ENCODE results near the gene HMGXB4.

Gene HMGXB4, protein sequence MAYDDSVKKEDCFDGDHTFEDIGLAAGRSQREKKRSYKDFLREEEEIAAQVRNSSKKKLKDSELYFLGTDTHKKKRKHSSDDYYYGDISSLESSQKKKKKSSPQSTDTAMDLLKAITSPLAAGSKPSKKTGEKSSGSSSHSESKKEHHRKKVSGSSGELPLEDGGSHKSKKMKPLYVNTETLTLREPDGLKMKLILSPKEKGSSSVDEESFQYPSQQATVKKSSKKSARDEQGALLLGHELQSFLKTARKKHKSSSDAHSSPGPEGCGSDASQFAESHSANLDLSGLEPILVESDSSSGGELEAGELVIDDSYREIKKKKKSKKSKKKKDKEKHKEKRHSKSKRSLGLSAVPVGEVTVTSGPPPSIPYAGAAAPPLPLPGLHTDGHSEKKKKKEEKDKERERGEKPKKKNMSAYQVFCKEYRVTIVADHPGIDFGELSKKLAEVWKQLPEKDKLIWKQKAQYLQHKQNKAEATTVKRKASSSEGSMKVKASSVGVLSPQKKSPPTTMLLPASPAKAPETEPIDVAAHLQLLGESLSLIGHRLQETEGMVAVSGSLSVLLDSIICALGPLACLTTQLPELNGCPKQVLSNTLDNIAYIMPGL

DNA sequence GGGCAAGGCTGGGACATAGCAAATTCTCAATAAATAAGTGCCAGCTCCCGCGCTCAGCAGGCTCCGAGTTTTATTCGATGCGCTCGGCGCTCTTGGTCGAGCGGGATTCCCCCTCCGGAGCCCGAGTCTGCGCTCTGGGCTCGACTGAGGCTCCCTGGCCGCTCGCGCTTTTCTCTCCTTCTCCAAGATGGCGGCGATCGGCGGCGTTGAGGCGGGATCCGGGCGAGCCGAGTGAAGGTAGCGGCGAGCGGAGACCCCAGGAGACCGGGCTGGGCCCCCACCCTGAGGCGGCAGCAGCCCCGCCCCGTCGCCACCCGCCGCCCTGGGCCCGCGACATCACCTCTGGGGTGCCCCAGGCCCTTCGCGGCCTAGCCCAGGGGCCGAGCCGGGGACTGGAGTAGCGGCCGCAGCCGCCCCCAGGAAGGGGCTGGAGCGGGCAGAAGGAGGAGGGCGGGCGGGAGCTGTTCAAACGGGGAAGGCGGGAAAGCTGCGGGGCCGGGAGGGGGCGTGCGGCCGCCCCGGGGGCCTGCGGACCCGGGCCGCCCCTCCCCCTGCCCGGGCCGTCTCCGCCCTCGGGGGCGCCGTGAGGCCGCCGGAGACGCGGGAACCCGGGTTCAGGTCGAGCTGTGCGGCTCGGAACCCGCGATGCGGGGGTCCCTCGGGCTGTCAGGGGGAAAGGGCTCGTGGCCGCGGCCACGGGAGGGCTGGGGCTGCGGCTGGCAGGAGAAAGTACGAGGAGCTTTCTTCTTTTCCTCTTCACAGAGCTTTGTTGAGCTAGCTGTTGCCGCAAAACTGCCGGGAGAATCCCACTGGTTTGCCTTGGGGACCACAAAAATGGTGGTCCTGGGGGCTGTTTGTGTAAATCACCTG, at the start of gene HMGXB4:
TSS of gene HMGXB4 (plus strand) at position 173 of the 870 bp plus-strand sequence. CDS start 4,898 bp downstream, outside the sequence.
- H3K4me1 ChIP-seq, result peaks cover 16% of the 10 kb centered on the region
- H3K9ac ChIP-seq, result peak within 1 kb of the TSS; percentile 99
- H3K27ac ChIP-seq, result peak within 1 kb of the TSS; percentile 99
- peak within 1 kb of the TSS; percentile 91 for H3K4me2 ChIP-seq
- H3K4me3 ChIP-seq, result peak within 1 kb of the TSS; percentile 90
- H3K36me3 ChIP-seq, result peaks cover 12% of the 10 kb centered on the region
- 0 out of 2 replicates have a peak, but pooled peaks cover 4% of the 10 kb centered on the region for H4K20me1 ChIP-seq
- TF ChIP-seq Cebpa-rat (IDR thresholded peaks at IDR 0.05), result no peak
- no peaks in the 10 kb centered on the region for H3K9me3 ChIP-seq
- H3K27me3 ChIP-seq, result no peaks in the 10 kb centered on the region

DNA sequence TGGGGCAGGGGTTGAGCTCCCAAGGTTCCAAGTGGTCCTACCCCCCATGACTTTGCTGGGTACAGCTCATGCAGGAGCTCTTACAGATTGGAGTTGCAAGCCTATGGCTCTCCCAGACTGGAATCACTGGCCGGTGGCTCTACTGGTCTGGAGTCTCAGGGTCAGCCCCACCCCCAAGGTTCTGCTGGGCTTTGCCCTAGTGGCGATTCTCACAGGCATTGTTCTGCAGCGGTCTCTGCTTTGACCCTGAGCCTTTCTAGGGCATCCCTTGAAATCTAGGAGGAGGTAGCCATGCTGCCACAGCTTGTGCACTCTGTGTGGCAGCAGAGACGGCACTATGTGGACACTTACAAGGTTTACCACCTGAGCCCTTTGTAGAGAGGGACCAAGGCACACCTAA, 49.3 kb upstream of the HMGXB4 start:
- Histone ChIP-seq H3K27ac (no peak overlapping the region), H3K36me3 (no peaks in the 10 kb centered on the region), H4K20me1 (no peaks in the 10 kb centered on the region), H3K9me3 (no peaks in the 10 kb centered on the region), H3K4me1 (no peaks in the 10 kb centered on the region), H3K9ac (no peak overlapping the region), H3K27me3 (no peaks in the 10 kb centered on the region), H3K4me2 (no peak overlapping the region), H3K4me3 (no peak overlapping the region)
- TF ChIP-seq Cebpa-rat (IDR thresholded peaks at IDR 0.05), result no peak

DNA sequence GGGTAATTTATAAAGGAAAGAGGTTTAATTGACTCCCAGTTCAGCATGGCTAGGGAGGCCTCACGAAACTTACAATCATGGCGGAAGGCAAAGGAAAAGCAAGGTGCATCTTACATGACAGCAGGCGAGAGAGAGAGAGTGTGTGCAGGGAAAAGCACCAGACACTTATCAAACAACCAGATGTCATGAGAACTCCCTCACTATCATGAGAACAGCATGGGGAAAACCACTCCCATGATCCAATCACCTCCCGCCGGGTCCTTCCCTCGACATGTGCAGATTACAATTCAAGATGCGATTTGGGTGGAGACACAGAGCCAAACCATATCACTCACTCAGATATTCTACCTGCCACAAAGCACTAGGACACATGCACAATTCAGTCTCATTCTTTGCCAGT, 48.1 kb upstream of the HMGXB4 start:
- Histone ChIP-seq H3K9me3 (no peaks in the 10 kb centered on the region; the same call in 1 of the 2 replicates), H3K36me3 (no peaks in the 10 kb centered on the region), H3K9ac (no peak overlapping the region), H3K27me3 (no peaks in the 10 kb centered on the region), H3K4me3 (no peak overlapping the region), H3K4me1 (no peaks in the 10 kb centered on the region), H4K20me1 (no peaks in the 10 kb centered on the region), H3K4me2 (no peak overlapping the region), H3K27ac (no peak overlapping the region)
- TF ChIP-seq Cebpa-rat (IDR thresholded peaks at IDR 0.05), result no peak

DNA sequence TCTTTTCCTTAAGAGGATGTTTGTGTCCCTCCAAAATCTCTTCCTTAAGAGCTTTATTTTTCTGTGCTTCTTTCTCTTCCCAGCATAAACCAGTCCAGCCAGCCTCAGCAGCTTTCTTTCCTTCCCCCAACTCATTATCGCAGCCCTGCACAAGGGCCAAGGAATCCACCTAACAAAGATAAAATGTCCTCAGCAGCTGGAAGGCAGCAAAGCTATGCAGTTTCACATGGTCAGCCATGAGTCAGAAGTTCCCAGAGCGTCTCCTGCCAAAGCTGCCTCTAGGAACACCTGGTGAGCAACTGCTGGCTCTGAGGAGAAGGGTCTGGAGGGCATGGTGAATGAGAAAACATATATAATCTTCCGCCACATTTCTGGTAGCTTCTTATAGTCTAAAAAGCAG, 45.3 kb upstream of the HMGXB4 start:
- Histone ChIP-seq H3K4me1 (no peaks in the 10 kb centered on the region), H3K27me3 (no peaks in the 10 kb centered on the region), H3K36me3 (no peaks in the 10 kb centered on the region), H3K27ac (no peak overlapping the region), H4K20me1 (no peaks in the 10 kb centered on the region), H3K4me3 (no peak overlapping the region), H3K9me3 (no peaks in the 10 kb centered on the region; the same call in 1 of the 2 replicates), H3K4me2 (no peak overlapping the region), H3K9ac (no peak overlapping the region)
- TF ChIP-seq Cebpa-rat (IDR thresholded peaks at IDR 0.05), result no peak

DNA sequence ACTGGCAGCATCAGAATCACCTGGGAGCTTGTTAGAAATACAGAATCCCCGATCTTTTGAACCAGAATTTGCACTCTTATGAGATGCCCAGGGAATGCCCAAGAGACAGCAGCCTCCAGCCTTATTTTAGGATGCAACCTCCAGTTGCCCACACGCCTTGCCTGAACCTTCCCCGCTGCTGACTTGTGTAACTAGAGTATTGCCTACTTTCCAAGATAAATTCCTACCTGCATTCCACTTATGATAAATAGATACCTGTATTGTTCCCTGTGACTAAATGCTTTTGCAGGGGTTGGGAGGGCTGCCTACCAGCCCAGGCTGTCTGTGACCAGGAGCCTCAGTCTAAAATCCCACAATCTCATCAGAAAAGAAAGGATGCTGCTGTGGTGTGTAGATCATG, 44.3 kb upstream of the HMGXB4 start:
- Histone ChIP-seq H3K4me2 (no peak overlapping the region), H3K4me3 (no peak overlapping the region), H3K36me3 (no peaks in the 10 kb centered on the region), H3K9me3 (no peaks in the 10 kb centered on the region; the same call in 1 of the 2 replicates), H4K20me1 (no peaks in the 10 kb centered on the region), H3K9ac (no peak overlapping the region), H3K27ac (no peak overlapping the region), H3K4me1 (no peaks in the 10 kb centered on the region), H3K27me3 (no peaks in the 10 kb centered on the region)
- no peak for TF ChIP-seq Cebpa-rat (IDR thresholded peaks at IDR 0.05)

DNA sequence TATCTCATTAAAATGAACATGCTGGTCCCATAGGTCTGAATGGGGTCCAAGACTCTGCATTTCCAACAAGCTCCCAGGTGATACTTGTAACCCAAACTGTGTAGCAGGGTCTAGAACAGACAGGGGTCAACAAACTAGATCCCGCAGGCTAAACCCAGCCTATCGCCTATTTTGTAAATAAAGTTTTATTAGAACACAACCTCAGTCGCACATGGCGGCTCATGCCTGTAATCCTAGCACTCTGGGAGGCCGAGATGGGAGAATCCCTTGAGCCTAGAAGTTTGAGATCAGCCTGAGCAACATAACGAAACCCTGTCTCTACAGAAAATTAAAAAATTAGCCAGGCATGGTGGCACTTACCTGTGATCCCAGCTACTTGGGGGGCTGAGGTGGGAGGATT, 42.3 kb upstream of the HMGXB4 start:
- Histone ChIP-seq H3K9me3 (no peaks in the 10 kb centered on the region; the same call in 1 of the 2 replicates), H3K9ac (no peak overlapping the region), H3K27me3 (no peaks in the 10 kb centered on the region), H3K27ac (no peak overlapping the region), H4K20me1 (no peaks in the 10 kb centered on the region), H3K4me3 (no peak overlapping the region), H3K4me1 (no peaks in the 10 kb centered on the region), H3K36me3 (no peaks in the 10 kb centered on the region), H3K4me2 (no peak overlapping the region)
- TF ChIP-seq Cebpa-rat (IDR thresholded peaks at IDR 0.05), result no peak

DNA sequence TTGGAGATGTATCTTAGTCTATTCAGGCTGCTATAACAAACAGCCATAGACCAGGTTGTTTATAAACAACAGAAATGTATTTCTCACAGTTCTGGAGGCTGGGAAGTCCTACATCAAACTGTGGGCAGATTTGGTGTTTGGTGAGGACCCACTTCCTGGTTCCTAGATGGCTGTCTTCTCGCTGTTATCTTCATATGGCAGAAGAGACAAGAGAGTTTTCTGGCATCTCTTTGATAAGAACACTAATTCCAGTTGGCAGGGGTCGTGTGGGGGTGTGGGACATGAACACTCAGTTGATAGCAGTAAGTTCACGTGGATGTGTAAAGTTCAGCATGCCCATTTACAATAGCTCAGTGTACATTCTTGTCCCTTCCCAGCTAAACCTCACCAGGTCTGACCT, 41.3 kb upstream of the HMGXB4 start:
- H3K4me1 ChIP-seq, result no peaks in the 10 kb centered on the region
- no peak overlapping the region for H3K4me2 ChIP-seq
- no peaks in the 10 kb centered on the region for H3K36me3 ChIP-seq
- H3K27me3 ChIP-seq, result no peaks in the 10 kb centered on the region
- no peak overlapping the region for H3K27ac ChIP-seq
- H3K9me3 ChIP-seq, result no peaks in the 10 kb centered on the region; the same call in 1 of the 2 replicates
- no peaks in the 10 kb centered on the region for H4K20me1 ChIP-seq
- H3K4me3 ChIP-seq, result no peak overlapping the region
- no peak for TF ChIP-seq Cebpa-rat (IDR thresholded peaks at IDR 0.05)
- H3K9ac ChIP-seq, result no peak overlapping the region

DNA sequence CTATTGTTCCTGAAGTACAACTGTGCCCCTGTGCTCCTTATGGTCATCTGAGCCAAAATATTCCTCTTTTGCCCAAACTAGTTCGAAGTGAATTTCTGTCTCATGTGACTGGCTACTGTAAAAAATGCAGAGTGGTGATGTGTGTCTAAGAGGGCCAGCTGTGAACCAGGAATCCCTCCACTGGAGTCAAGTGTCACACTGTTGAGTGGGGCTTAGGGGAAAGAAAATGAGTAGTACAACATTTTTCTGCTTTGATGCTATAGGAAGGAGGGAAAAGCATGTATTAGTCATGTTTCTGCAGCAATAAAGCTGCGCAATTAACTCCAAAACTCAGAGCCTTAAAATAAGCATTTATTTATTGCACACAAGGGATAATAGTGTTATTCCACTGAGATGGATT, 39.8 kb upstream of the HMGXB4 start:
- H3K36me3 ChIP-seq, result no peaks in the 10 kb centered on the region
- no peak overlapping the region for H3K27ac ChIP-seq
- H3K27me3 ChIP-seq, result no peaks in the 10 kb centered on the region
- H3K9me3 ChIP-seq, result no peaks in the 10 kb centered on the region; the same call in 1 of the 2 replicates
- no peak for TF ChIP-seq Cebpa-rat (IDR thresholded peaks at IDR 0.05)
- no peak overlapping the region for H3K9ac ChIP-seq
- H3K4me3 ChIP-seq, result no peak overlapping the region
- no peaks in the 10 kb centered on the region for H4K20me1 ChIP-seq
- H3K4me2 ChIP-seq, result no peak overlapping the region
- H3K4me1 ChIP-seq, result no peaks in the 10 kb centered on the region

DNA sequence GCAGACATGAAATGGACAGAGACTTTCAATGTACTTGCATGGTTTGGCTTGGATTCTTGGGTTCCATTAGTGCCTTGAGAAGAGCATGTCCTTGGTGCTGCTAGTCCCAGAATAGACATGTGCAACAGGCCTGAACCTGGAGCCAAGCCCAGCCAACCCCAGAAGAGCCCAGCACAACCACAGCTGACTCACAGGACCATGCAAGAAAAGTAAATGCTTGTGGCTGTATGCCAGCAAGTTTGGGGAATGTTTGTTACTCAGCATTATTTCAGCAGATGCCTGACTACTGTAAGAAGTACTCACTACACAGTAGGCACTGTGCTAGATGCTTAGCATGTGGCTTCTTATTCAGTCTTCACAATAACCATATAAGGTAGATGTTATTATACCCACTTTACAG, 39.2 kb upstream of the HMGXB4 start:
- TF ChIP-seq Cebpa-rat (IDR thresholded peaks at IDR 0.05), result no peak
- no peaks in the 10 kb centered on the region; the same call in 1 of the 2 replicates for H3K9me3 ChIP-seq
- no peaks in the 10 kb centered on the region for H3K4me1 ChIP-seq
- H3K27ac ChIP-seq, result no peak overlapping the region
- no peak overlapping the region for H3K4me2 ChIP-seq
- H3K36me3 ChIP-seq, result no peaks in the 10 kb centered on the region
- no peak overlapping the region for H3K9ac ChIP-seq
- no peaks in the 10 kb centered on the region for H4K20me1 ChIP-seq
- H3K4me3 ChIP-seq, result no peak overlapping the region
- H3K27me3 ChIP-seq, result no peaks in the 10 kb centered on the region
